Activated CD4-positive, alpha-beta T cell treated with anti-CD3 and anti-CD28 coated beads, Interleukin-2, amount 10 ng/mL, durations not matched to agents 24 days and 14 days (primary cell): ENCODE data around the gene THEM4. TPM values are rescaled to one million over a fixed set of nuclear protein-coding genes. Genes with fewer than 3 reads are reported as not detected.
"Not testable (repeated sequence)": the region's sequence is repeated elsewhere in the genome, so short reads cannot be mapped to it uniquely, and the experiment has no call there.

Experiments
- DNase-seq: peaks from one replicate; pipeline ENCODE4 v3.0.0; 2022
- H3K27ac Mint-ChIP-seq: one replicate; pipeline ENCODE4 v1.8.0; 2022; ENCODE audit warnings: mild to moderate bottlenecking, mixed read lengths
- H3K27me3 Mint-ChIP-seq: one replicate; pipeline ENCODE4 v1.8.0; 2022; ENCODE audit warnings: mixed read lengths
- H3K36me3 Mint-ChIP-seq: one replicate; pipeline ENCODE4 v1.8.0; 2022; ENCODE audit warnings: low read depth, mild to moderate bottlenecking, mixed read lengths
- H3K4me1 Mint-ChIP-seq: one replicate; pipeline ENCODE4 v1.8.0; 2021; ENCODE audit warnings: mixed read lengths
- H3K4me3 Mint-ChIP-seq: one replicate; pipeline ENCODE4 v1.8.0; 2022; ENCODE audit warnings: mild to moderate bottlenecking, moderate library complexity, mixed read lengths
- H3K9me3 Mint-ChIP-seq: one replicate; pipeline ENCODE4 v1.8.0; 2021; ENCODE audit warnings: mixed read lengths
- intact Hi-C: fragments of 100-400 bp; cut with micrococcal nuclease; formaldehyde crosslinking; loops from one replicate; pipeline ENCODE4 v1.15.1; 2023
- total RNA-seq: library from RNA; stranded (reverse); gene quantifications from 2 replicates; pipeline ENCODE4 v1.2.3, GENCODE V29; 2022

The THEM4 gene
- total RNA-seq, 1 donor from 2014 or later, result 30.6 TPM

- peaks cover 61% of the 10 kb centered on the region for H3K36me3 Mint-ChIP-seq
- no peak for DNase-seq
- H3K9me3 Mint-ChIP-seq, result peaks cover 19% of the 10 kb centered on the region
- H3K27ac Mint-ChIP-seq, result peak overlapping the region; percentile 86
- intact Hi-C loops, result no loop called here
- peaks cover 43% of the 10 kb centered on the region for H3K4me1 Mint-ChIP-seq
- peak overlapping the region; percentile 73 for H3K4me3 Mint-ChIP-seq
- H3K27me3 Mint-ChIP-seq, result no peaks in the 10 kb centered on the region
Measured at GRCh38 chr1:151897991-151898431, 11.3 kb downstream of the THEM4 start.

GRCh38 chr1:151893176-151893924, 16.0 kb downstream of the THEM4 start:
- Mint-ChIP-seq H3K4me1 (peaks cover 44% of the 10 kb centered on the region), H3K36me3 (peaks cover 55% of the 10 kb centered on the region), H3K4me3 (no peak overlapping the region), H3K27ac (peak overlapping the region; percentile 10), H3K27me3 (no peaks in the 10 kb centered on the region), H3K9me3 (no peaks in the 10 kb centered on the region)
- intact Hi-C loops, result loop anchor here (5.0 kb wide), 1 partner anchor 34 kb away; no protein-coding TSS in a partner anchor
- no peak for DNase-seq

- DNase-seq, result no peak
- H3K36me3 Mint-ChIP-seq, result peaks cover 62% of the 10 kb centered on the region
- intact Hi-C loops, result loop anchor here (5.0 kb wide), 1 partner anchor 35 kb away; no protein-coding TSS in a partner anchor
- H3K27me3 Mint-ChIP-seq, result no peaks in the 10 kb centered on the region
- no peaks in the 10 kb centered on the region for H3K9me3 Mint-ChIP-seq
- no peak overlapping the region for H3K4me3 Mint-ChIP-seq
- peak overlapping the region; percentile 4 for H3K27ac Mint-ChIP-seq
- peaks cover 32% of the 10 kb centered on the region for H3K4me1 Mint-ChIP-seq
Measured at GRCh38 chr1:151892190-151892589, 17.1 kb downstream of the THEM4 start.

- Mint-ChIP-seq H3K27me3 (no peaks in the 10 kb centered on the region), H3K36me3 (peaks cover 64% of the 10 kb centered on the region), H3K4me3 (no peak overlapping the region), H3K9me3 (no peaks in the 10 kb centered on the region), H3K27ac (peak overlapping the region; percentile 52), H3K4me1 (peaks cover 29% of the 10 kb centered on the region)
- intact Hi-C loops, result loop anchor here (5.0 kb wide), 1 partner anchor 36 kb away; no protein-coding TSS in a partner anchor
- no peak for DNase-seq
Measured at GRCh38 chr1:151891512-151891911, 17.8 kb downstream of the THEM4 start.

- Mint-ChIP-seq H3K4me1 (peaks cover 28% of the 10 kb centered on the region), H3K9me3 (no peaks in the 10 kb centered on the region), H3K27me3 (no peaks in the 10 kb centered on the region), H3K36me3 (peaks cover 62% of the 10 kb centered on the region), H3K4me3 (no peak overlapping the region), H3K27ac (no peak overlapping the region)
- intact Hi-C loops, result loop anchor here (1.0 kb wide), 1 partner anchor 108 kb away; no protein-coding TSS in a partner anchor
- peak; percentile 60 for DNase-seq
Measured at GRCh38 chr1:151888972-151889570, 20.2 kb downstream of the THEM4 start.

GRCh38 chr1:151887028-151887427, 22.3 kb downstream of the THEM4 start:
- peaks cover 54% of the 10 kb centered on the region for H3K36me3 Mint-ChIP-seq
- intact Hi-C loops, result no loop called here
- H3K9me3 Mint-ChIP-seq, result no peaks in the 10 kb centered on the region

GRCh38 chr1:151885479-151885878, 23.8 kb downstream of the THEM4 start:
- Mint-ChIP-seq H3K4me1 (peaks cover 5% of the 10 kb centered on the region), H3K27me3 (no peaks in the 10 kb centered on the region), H3K27ac (no peak overlapping the region), H3K4me3 (no peak overlapping the region), H3K9me3 (no peaks in the 10 kb centered on the region), H3K36me3 (peaks cover 45% of the 10 kb centered on the region)
- DNase-seq, result no peak
- intact Hi-C loops, result no loop called here

More at GRCh38 chr1:151887028-151887427, 22.3 kb downstream of the THEM4 start:
- Mint-ChIP-seq H3K4me3 (no peak overlapping the region), H3K27me3 (no peaks in the 10 kb centered on the region), H3K27ac (no peak overlapping the region), H3K4me1 (peaks cover 17% of the 10 kb centered on the region)
- no peak for DNase-seq

GRCh38 chr1:151884879-151885278, 24.4 kb downstream of the THEM4 start:
- H3K36me3 Mint-ChIP-seq, result peaks cover 44% of the 10 kb centered on the region
- H3K9me3 Mint-ChIP-seq, H3K27ac Mint-ChIP-seq, H3K4me3 Mint-ChIP-seq, H3K27me3 Mint-ChIP-seq, intact Hi-C loops, DNase-seq, H3K4me1 Mint-ChIP-seq: not testable (repeated sequence)

GRCh38 chr1:151884445-151884844, 24.9 kb downstream of the THEM4 start:
- H3K27ac Mint-ChIP-seq, H3K4me3 Mint-ChIP-seq, H3K27me3 Mint-ChIP-seq, intact Hi-C loops, DNase-seq, H3K9me3 Mint-ChIP-seq, H3K4me1 Mint-ChIP-seq: not testable (repeated sequence)
- peaks cover 42% of the 10 kb centered on the region for H3K36me3 Mint-ChIP-seq

- H3K4me3 Mint-ChIP-seq, DNase-seq, H3K4me1 Mint-ChIP-seq, H3K27me3 Mint-ChIP-seq, intact Hi-C loops, H3K9me3 Mint-ChIP-seq, H3K27ac Mint-ChIP-seq: not testable (repeated sequence)
- peaks cover 37% of the 10 kb centered on the region for H3K36me3 Mint-ChIP-seq
Measured at GRCh38 chr1:151883898-151884297, 25.4 kb downstream of the THEM4 start.

- H3K4me1 Mint-ChIP-seq, H3K9me3 Mint-ChIP-seq, H3K27me3 Mint-ChIP-seq, DNase-seq, intact Hi-C loops, H3K27ac Mint-ChIP-seq, H3K4me3 Mint-ChIP-seq: not testable (repeated sequence)
- peaks cover 34% of the 10 kb centered on the region for H3K36me3 Mint-ChIP-seq
Measured at GRCh38 chr1:151882918-151883317, 26.4 kb downstream of the THEM4 start.

- H3K36me3 Mint-ChIP-seq, result peaks cover 34% of the 10 kb centered on the region
- intact Hi-C loops, result no loop called here
- H3K4me1 Mint-ChIP-seq, result no peaks in the 10 kb centered on the region
- H3K9me3 Mint-ChIP-seq, result no peaks in the 10 kb centered on the region
- H3K27ac Mint-ChIP-seq, result no peak overlapping the region
- H3K4me3 Mint-ChIP-seq, result no peak overlapping the region
- no peak for DNase-seq
- no peaks in the 10 kb centered on the region for H3K27me3 Mint-ChIP-seq
Measured at GRCh38 chr1:151882466-151882865, 26.8 kb downstream of the THEM4 start.

- DNase-seq, result no peak
- peaks cover 33% of the 10 kb centered on the region for H3K36me3 Mint-ChIP-seq
- no peaks in the 10 kb centered on the region for H3K27me3 Mint-ChIP-seq
- H3K4me3 Mint-ChIP-seq, result no peak overlapping the region
- no peaks in the 10 kb centered on the region for H3K9me3 Mint-ChIP-seq
- intact Hi-C loops, result no loop called here
- H3K27ac Mint-ChIP-seq, result no peak overlapping the region
- H3K4me1 Mint-ChIP-seq, result no peaks in the 10 kb centered on the region
Measured at GRCh38 chr1:151881479-151881878, 27.8 kb downstream of the THEM4 start.

GRCh38 chr1:151875419-151876097, 33.8 kb downstream of the THEM4 start:
- peaks cover 6% of the 10 kb centered on the region for H3K4me1 Mint-ChIP-seq
- peaks cover 37% of the 10 kb centered on the region for H3K36me3 Mint-ChIP-seq
- no peak for DNase-seq
- no peaks in the 10 kb centered on the region for H3K9me3 Mint-ChIP-seq
- H3K27me3 Mint-ChIP-seq, result no peaks in the 10 kb centered on the region
- no peak overlapping the region for H3K4me3 Mint-ChIP-seq
- intact Hi-C loops, result no loop called here
- no peak overlapping the region for H3K27ac Mint-ChIP-seq
